H9 (cell line): ENCODE measurements around the gene TMBIM1. TPM values are rescaled to one million over a fixed set of nuclear protein-coding genes. Genes with fewer than 3 reads are reported as not detected.

Experiments
- DNase-seq: peaks from one replicate; pipeline ENCODE4 v3.0.0-alpha.2; 2017
- H2AFZ ChIP-seq: one replicate; pipeline ENCODE4 v1.6.1; 2013; ENCODE audit warnings: mild to moderate bottlenecking, low read length, control low read depth, moderate library complexity
- H2AK5ac ChIP-seq: 2 replicates; pipeline ENCODE4 v1.6.1; 2013; ENCODE audit warnings: low read length, control low read depth, mixed read lengths; ENCODE audit not compliant: insufficient read length
- H2BK120ac ChIP-seq: one replicate; pipeline ENCODE4 v1.6.1; 2013; ENCODE audit warnings: low read depth, mild to moderate bottlenecking, low read length, control low read depth, inconsistent platforms; ENCODE audit not compliant: poor library complexity, severe bottlenecking
- H2BK12ac ChIP-seq: 2 replicates; pipeline ENCODE4 v1.6.1; 2013; ENCODE audit warnings: low read length, control low read depth, mixed read lengths, low read depth; ENCODE audit not compliant: insufficient read length
- H2BK15ac ChIP-seq: 2 replicates; pipeline ENCODE4 v1.6.1; 2013; ENCODE audit warnings: low read depth, low read length, control low read depth
- H2BK20ac ChIP-seq: one replicate; pipeline ENCODE4 v1.6.1; 2013; ENCODE audit warnings: low read depth, mild to moderate bottlenecking, low read length, control low read depth, inconsistent platforms; ENCODE audit not compliant: poor library complexity, severe bottlenecking
- H2BK5ac ChIP-seq: 2 replicates; pipeline ENCODE4 v1.6.1; 2013; ENCODE audit warnings: low read length, control low read depth, mixed read lengths; ENCODE audit not compliant: insufficient read length
- H3K14ac ChIP-seq: 2 replicates; pipeline ENCODE4 v1.6.1; 2013; ENCODE audit warnings: low read length, control low read depth; ENCODE audit not compliant: insufficient read depth
- H3K18ac ChIP-seq: 2 replicates; pipeline ENCODE4 v1.6.1; 2013; ENCODE audit warnings: low read depth, mild to moderate bottlenecking, mixed read lengths, low read length, control low read depth; ENCODE audit not compliant: insufficient read length
- H3K23ac ChIP-seq: 2 replicates; pipeline ENCODE4 v1.6.1; 2013; ENCODE audit warnings: low read length, control low read depth, mixed read lengths, low read depth; ENCODE audit not compliant: insufficient read length
- H3K23me2 ChIP-seq: 2 replicates; pipeline ENCODE4 v1.6.1; 2013; ENCODE audit warnings: low read depth, mild to moderate bottlenecking, mixed read lengths, low read length, control low read depth; ENCODE audit not compliant: insufficient read length, poor library complexity, severe bottlenecking
- H3K27ac ChIP-seq: 2 replicates; pipeline ENCODE4 v1.5.1; 2013; ENCODE audit warnings: low read length, control low read depth, mixed read lengths, low read depth; ENCODE audit not compliant: insufficient read length
- H3K27me3 ChIP-seq: 2 replicates; pipeline ENCODE4 v1.6.1; 2013; ENCODE audit warnings: low read length, control low read depth, inconsistent platforms; ENCODE audit not compliant: insufficient read depth
- H3K4ac ChIP-seq: 2 replicates; pipeline ENCODE4 v1.6.1; 2013; ENCODE audit warnings: low read depth, mild to moderate bottlenecking, control low read depth, inconsistent platforms, low read length, moderate library complexity
- H3K4me1 ChIP-seq: 2 replicates; pipeline ENCODE4 v1.6.1; 2013; ENCODE audit warnings: low read length, control low read depth, inconsistent platforms; ENCODE audit not compliant: insufficient read depth
- H3K4me2 ChIP-seq: 2 replicates; pipeline ENCODE4 v1.6.1; 2013; ENCODE audit warnings: low read length, control low read depth, mixed read lengths; ENCODE audit not compliant: insufficient read length, insufficient read depth
- H3K56ac ChIP-seq: 2 replicates; pipeline ENCODE4 v1.6.1; 2013; ENCODE audit warnings: low read depth, mild to moderate bottlenecking, mixed read lengths, low read length, control low read depth; ENCODE audit not compliant: insufficient read length
- H3K79me1 ChIP-seq: 2 replicates; pipeline ENCODE4 v1.6.1; 2013; ENCODE audit warnings: low read depth, mild to moderate bottlenecking, moderate library complexity, low read length, control low read depth, inconsistent platforms; ENCODE audit not compliant: insufficient read depth, poor library complexity, severe bottlenecking
- H3K79me2 ChIP-seq: 2 replicates; pipeline ENCODE4 v1.6.1; 2013; ENCODE audit warnings: low read length, control low read depth, inconsistent platforms; ENCODE audit not compliant: insufficient read depth
- H3K9ac ChIP-seq: 2 replicates; pipeline ENCODE4 v1.6.1; 2013; ENCODE audit warnings: low read length, control low read depth, mixed read lengths; ENCODE audit not compliant: insufficient read length; ENCODE audit errors: extremely low read depth
- H3K9me3 ChIP-seq: one replicate; pipeline ENCODE4 v1.6.1; 2013; ENCODE audit warnings: low read depth, low read length, inconsistent platforms; ENCODE audit not compliant: control insufficient read depth
- H3T11ph ChIP-seq: one replicate; pipeline ENCODE4 v1.6.1; 2013; ENCODE audit warnings: mild to moderate bottlenecking, low read length, control low read depth, inconsistent platforms
- H4K20me1 ChIP-seq: one replicate; pipeline ENCODE4 v1.6.1; 2013; ENCODE audit not compliant: control insufficient read depth, insufficient read length, insufficient read depth
- H4K5ac ChIP-seq: 2 replicates; pipeline ENCODE4 v1.6.1; 2013; ENCODE audit warnings: low read depth, mild to moderate bottlenecking, mixed read lengths, low read length, control low read depth; ENCODE audit not compliant: insufficient read length
- H4K8ac ChIP-seq: replicated peaks from 2 replicates; pipeline ENCODE4 v1.6.1; 2013; ENCODE audit warnings: low read length, control low read depth, mixed read lengths, low read depth; ENCODE audit not compliant: insufficient read length
- H4K91ac ChIP-seq: 2 replicates; pipeline ENCODE4 v1.6.1; 2013; ENCODE audit warnings: low read depth, mild to moderate bottlenecking, moderate library complexity, mixed read lengths, low read length, control low read depth; ENCODE audit not compliant: insufficient read length
- H3K27ac Mint-ChIP-seq, 3 experiments: 2 replicates in 2 of 3; 3 replicates in 1 of 3; pipeline ENCODE4 v1.8.0; 2020 to 2021; ENCODE audit warnings: mixed read lengths in 3 of 3, mild to moderate bottlenecking in 1 of 3, moderate library complexity in 1 of 3
- H3K27me3 Mint-ChIP-seq: 2 replicates; pipeline ENCODE4 v1.8.0; 2021; ENCODE audit warnings: low read depth, mild to moderate bottlenecking, moderate library complexity, mixed read lengths
- H3K36me3 Mint-ChIP-seq, 3 experiments: 2 replicates in 2 of 3; 3 replicates in 1 of 3; pipeline ENCODE4 v1.8.0; 2020 to 2021; ENCODE audit warnings: low read depth in 3 of 3, mixed read lengths in 3 of 3; ENCODE audit not compliant: insufficient read depth in 1 of 3
- H3K4me1 Mint-ChIP-seq, 2 experiments: 2 replicates each; pipeline ENCODE4 v1.8.0; 2020; ENCODE audit warnings: mixed read lengths in 2 of 2
- H3K4me3 Mint-ChIP-seq, 2 experiments: 2 replicates in 1 of 2; 3 replicates in 1 of 2; pipeline ENCODE4 v1.8.0; 2020 to 2021; ENCODE audit warnings: mild to moderate bottlenecking in 2 of 2, mixed read lengths in 2 of 2, moderate library complexity in 1 of 2
- H3K9me3 Mint-ChIP-seq, 2 experiments: 2 replicates in 1 of 2; 3 replicates in 1 of 2; pipeline ENCODE4 v1.8.0; 2020; ENCODE audit warnings: mild to moderate bottlenecking in 2 of 2, mixed read lengths in 2 of 2, moderate library complexity in 1 of 2
- WGBS: extraction: QIAGEN DNeasy Blood & Tissue Kit; methylation state at CpG from one replicate; pipeline ENCODE4 v1.1.7; 2013; ENCODE audit warnings: missing lambda C conversion rate, low lambda C conversion rate, mixed read lengths; ENCODE audit not compliant: insufficient read length; ENCODE audit errors: extremely low coverage; 5-methylcytosine and 5-hydroxymethylcytosine counted together
- total RNA-seq: library from RNA; stranded (reverse); gene quantifications from 2 replicates; pipeline ENCODE4 v1.2.1, GENCODE V29; 2021
- TF ChIP-seq, protein P1 (sequence below): fragments of 200-600 bp; sonication (generic); conservative IDR thresholded peaks from 3 replicates; pipeline ENCODE4 v1.8.0; 2021; ENCODE audit warnings: antibody characterized with exemption, mild to moderate bottlenecking

TMBIM1 gene
- total RNA-seq, 1 experiment from 2014 or later: 17.4 TPM

DNA sequence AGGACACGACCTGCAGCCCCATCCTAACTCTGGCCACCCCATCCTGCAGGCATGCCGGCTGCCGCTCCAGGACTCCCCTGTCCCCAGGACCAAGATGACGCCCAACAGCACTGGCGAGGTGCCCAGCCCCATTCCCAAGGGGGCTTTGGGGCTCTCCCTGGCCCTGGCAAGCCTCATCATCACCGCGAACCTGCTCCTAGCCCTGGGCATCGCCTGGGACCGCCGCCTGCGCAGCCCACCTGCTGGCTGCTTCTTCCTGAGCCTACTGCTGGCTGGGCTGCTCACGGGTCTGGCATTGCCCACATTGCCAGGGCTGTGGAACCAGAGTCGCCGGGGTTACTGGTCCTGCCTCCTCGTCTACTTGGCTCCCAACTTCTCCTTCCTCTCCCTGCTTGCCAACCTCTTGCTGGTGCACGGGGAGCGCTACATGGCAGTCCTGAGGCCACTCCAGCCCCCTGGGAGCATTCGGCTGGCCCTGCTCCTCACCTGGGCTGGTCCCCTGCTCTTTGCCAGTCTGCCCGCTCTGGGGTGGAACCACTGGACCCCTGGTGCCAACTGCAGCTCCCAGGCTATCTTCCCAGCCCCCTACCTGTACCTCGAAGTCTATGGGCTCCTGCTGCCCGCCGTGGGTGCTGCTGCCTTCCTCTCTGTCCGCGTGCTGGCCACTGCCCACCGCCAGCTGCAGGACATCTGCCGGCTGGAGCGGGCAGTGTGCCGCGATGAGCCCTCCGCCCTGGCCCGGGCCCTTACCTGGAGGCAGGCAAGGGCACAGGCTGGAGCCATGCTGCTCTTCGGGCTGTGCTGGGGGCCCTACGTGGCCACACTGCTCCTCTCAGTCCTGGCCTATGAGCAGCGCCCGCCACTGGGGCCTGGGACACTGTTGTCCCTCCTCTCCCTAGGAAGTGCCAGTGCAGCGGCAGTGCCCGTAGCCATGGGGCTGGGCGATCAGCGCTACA lies 29.4 kb downstream of the TMBIM1 start:
- Mint-ChIP-seq H3K4me1 (peaks cover 19 to 30% of the 10 kb centered on the region in 2 experiments), H3K4me3 (no peak overlapping the region), H3K27ac (peak overlapping the region in 1 of 3 experiments; percentile 91; a peak in 1 of 7 replicates), H3K27me3 (no peaks in the 10 kb centered on the region), H3K36me3 (peaks cover 17 to 37% (median 33%) of the 10 kb centered on the region in 3 experiments), H3K9me3 (no peaks in the 10 kb centered on the region)
- H2BK12ac ChIP-seq: no peak overlapping the region
- H3K23ac ChIP-seq: no peak overlapping the region
- no peak overlapping the region for H2AK5ac ChIP-seq
- no peak overlapping the region for H2AFZ ChIP-seq
- no peaks in the 10 kb centered on the region for H3K79me1 ChIP-seq
- H2BK15ac ChIP-seq: no peak overlapping the region
- no peak overlapping the region for H3K27ac ChIP-seq
- no peak overlapping the region for H3K9ac ChIP-seq
- H3K18ac ChIP-seq: no peak overlapping the region
- H3K4me1 ChIP-seq: peaks cover 4% of the 10 kb centered on the region; the same call in 1 of the 2 replicates
- H3K56ac ChIP-seq: no peak overlapping the region
- no peaks in the 10 kb centered on the region for H4K20me1 ChIP-seq
- H2BK20ac ChIP-seq: no peak overlapping the region
- no peak overlapping the region; the same call in 1 of the 2 replicates for H3K14ac ChIP-seq
- WGBS: no CpG with 5 or more reads among the region's 39 CpGs
- no peaks in the 10 kb centered on the region for H3K23me2 ChIP-seq
- H3T11ph ChIP-seq: no peak overlapping the region
- no peaks in the 10 kb centered on the region for H3K79me2 ChIP-seq
- TF ChIP-seq, protein P1, sequence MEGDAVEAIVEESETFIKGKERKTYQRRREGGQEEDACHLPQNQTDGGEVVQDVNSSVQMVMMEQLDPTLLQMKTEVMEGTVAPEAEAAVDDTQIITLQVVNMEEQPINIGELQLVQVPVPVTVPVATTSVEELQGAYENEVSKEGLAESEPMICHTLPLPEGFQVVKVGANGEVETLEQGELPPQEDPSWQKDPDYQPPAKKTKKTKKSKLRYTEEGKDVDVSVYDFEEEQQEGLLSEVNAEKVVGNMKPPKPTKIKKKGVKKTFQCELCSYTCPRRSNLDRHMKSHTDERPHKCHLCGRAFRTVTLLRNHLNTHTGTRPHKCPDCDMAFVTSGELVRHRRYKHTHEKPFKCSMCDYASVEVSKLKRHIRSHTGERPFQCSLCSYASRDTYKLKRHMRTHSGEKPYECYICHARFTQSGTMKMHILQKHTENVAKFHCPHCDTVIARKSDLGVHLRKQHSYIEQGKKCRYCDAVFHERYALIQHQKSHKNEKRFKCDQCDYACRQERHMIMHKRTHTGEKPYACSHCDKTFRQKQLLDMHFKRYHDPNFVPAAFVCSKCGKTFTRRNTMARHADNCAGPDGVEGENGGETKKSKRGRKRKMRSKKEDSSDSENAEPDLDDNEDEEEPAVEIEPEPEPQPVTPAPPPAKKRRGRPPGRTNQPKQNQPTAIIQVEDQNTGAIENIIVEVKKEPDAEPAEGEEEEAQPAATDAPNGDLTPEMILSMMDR: no peak
- H4K8ac ChIP-seq: no peak overlapping the region
- H3K9me3 ChIP-seq: no peaks in the 10 kb centered on the region
- H3K4ac ChIP-seq: no peak overlapping the region
- no peak overlapping the region for H2BK5ac ChIP-seq
- no peak overlapping the region for H2BK120ac ChIP-seq
- H3K27me3 ChIP-seq: no peaks in the 10 kb centered on the region
- no peak for DNase-seq
- no peak overlapping the region for H3K4me2 ChIP-seq
- H4K5ac ChIP-seq: no peak overlapping the region
- no peak overlapping the region for H4K91ac ChIP-seq
